SH-SY5Y (cell line): ENCODE measurements around the gene CCDC183.

Source experiments
- GATA2 ChIP-seq: IDR thresholded peaks from 2 replicates; pipeline ENCODE4 v1.6.1; 2011; ENCODE audit warnings: mild to moderate bottlenecking, low read depth, low read length
- GATA3 ChIP-seq: IDR thresholded peaks from 2 replicates; pipeline ENCODE4 v1.6.1; 2011; ENCODE audit warnings: low read depth, mild to moderate bottlenecking, low read length, moderate library complexity

The CCDC183 gene

GRCh38 chr9:136773386-136774044 lies 22.6 kb upstream of the CCDC183 start:
- TF ChIP-seq GATA2 (no peak), GATA3 (no peak)

- TF ChIP-seq GATA2: no peak
- TF ChIP-seq GATA3: no peak
Observed at GRCh38 chr9:136774416-136775045, 21.6 kb upstream of the CCDC183 start.

DNA sequence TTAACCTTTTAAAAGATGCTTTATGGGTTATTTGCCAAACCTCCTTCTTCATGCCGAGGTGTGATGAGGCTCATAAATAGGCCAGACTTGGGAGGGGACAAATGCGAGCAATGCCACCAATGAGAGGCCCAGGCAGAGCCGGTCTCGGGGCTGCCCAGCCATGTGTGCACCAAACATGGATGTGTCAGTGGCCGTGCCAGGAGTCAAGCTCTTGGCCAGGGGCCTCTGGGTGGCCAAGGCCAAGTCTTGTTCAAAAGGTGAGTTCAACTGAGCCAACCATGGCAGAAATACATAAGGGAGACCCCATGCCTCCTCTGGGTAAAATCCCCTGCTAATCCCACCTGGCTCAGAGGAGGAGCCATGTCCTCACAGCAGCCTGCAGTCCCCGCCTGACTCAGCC lies 20.9 kb upstream of the CCDC183 start:
- TF ChIP-seq GATA3 (no peak), GATA2 (no peak)

DNA sequence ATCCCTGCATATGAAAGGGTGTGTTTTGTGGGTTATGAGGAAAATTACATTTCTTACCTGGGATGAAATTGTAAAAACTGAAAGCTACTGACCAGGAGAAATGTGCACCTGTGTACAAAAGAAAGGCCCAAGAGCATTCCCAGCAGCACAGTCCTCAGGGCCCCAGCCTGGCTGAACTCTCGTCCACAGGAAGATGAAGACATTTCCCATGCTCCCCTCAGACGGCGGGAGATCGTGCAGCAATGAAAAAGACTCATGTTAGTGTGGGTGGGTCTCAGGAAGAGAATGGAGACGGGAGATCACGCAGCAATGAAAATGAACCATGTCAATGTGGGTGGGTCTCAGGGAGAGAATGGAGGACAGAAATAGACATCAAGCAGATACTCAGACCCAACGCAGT lies 19.2 kb upstream of the CCDC183 start:
- TF ChIP-seq GATA3 (no peak), GATA2 (no peak)

DNA sequence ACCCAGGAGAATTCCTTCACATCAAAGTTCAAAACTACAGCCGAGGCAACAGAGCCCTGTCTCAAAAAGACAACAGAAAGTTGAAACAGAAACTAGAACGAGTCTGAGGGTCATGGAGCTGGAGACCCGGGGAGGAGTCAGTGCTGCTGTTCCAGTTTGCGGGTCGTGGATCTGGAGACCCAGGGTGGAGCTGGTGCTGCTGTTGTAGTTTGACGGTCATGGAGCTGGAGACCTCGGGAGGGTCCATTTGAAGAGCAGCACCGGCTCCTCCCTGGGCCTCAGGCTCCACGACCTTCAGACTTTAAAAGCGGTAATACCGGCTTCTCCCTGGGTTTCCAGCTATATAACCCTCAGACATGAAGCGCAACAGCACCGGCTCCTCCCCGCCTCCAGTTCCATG lies 18.8 kb upstream of the CCDC183 start:
- TF ChIP-seq GATA2: no peak
- TF ChIP-seq GATA3: no peak

- no peak for TF ChIP-seq GATA2
Observed at GRCh38 chr9:136779808-136780207, 16.3 kb upstream of the CCDC183 start.

GRCh38 chr9:136782452-136782851 lies 13.7 kb upstream of the CCDC183 start:
- TF ChIP-seq GATA2 (no peak), GATA3 (no peak)

- no peak for TF ChIP-seq GATA3
Observed at GRCh38 chr9:136784249-136784996, 11.7 kb upstream of the CCDC183 start.

DNA sequence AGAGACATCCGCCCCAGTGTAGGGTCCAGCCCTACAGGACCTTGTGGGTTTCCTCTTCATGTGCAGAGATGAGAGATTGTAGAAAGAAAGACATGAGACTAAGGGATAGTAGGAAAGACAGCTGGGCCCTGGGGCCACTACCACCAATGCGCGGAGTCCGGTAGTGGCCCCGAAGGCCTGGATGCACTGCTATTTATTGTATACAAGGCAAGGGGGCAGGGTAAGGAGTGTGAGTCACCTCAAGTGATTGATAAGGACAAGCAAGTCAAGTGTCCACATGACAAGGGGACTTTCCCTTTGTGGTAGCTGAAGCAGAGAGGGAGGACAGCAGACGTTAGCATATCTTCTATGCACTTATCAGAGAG lies 11.2 kb upstream of the CCDC183 start:
- TF ChIP-seq GATA2 (no peak), GATA3 (no peak)

DNA sequence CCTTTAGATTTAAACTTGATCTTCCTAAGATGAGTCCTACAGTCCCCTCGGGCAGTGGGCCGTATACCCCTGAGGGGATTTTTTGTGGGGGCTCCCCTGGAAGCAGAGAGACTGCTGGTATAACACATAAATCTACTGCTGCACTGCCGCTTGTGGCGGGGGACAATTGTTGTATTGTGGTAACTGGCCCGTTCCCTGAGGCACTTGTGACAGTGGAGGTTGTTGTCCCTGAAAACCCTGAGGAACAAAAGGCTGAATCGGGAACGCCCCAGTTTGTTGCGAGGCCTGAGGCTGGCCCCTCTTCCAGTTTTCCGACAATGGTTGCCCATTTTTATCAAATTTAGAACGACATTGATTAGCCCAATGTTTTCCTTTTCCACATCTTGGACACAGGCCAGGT lies 9.7 kb upstream of the CCDC183 start:
- no peak for TF ChIP-seq GATA3
- no peak for TF ChIP-seq GATA2

GRCh38 chr9:136787690-136788400 lies 8.3 kb upstream of the CCDC183 start:
- TF ChIP-seq GATA2 (no peak), GATA3 (no peak)

- TF ChIP-seq GATA3 (no peak), GATA2 (no peak)
Observed at GRCh38 chr9:136789523-136789937, 6.6 kb upstream of the CCDC183 start.

DNA sequence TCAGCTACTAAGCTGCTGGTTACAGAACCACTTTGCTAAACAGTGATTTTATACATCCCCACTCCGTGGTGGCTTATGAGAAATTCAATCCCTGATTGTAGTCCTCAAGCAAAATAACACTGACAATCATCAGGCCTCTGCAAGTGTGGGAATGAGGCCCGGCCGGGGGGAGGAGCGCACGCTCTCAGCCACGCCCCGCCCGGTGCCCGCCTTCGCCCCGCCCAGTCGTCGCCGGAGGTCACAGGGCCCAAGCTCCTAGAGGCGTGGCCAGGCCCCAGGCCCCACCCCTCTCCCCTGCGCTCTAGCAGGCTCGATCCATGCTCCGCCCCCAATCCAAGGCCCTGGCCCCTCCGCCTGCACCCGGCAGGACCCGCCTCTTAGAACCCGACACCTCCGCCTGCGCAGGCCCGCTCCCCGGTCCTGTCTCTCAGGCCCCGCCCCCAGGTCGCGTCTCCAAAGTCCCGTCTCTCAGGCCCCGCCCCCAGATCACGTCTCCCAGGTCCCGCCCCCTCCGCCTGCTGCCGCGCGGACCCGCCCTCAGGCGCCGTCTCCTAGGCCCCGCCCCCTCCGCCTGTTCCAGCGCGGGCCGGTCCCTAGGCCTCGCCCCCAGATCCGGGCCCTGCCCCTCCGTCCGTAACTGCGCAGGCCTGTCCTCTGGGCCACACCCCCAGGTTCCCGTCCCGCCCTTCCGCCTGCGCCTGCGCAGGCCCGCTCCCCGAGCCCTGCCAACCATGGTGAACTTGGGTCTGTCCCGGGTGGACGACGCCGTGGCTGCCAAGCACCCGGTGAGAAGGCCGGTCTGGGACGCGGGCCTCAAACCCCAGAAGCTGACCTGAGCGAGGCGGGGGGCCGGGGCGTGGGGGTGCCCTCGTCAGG lies 5.3 kb upstream of the CCDC183 start, which contains the start of gene TMEM141:
Gene TMEM141, plus strand, starts transcription at position 705 of the 876 bp plus-strand sequence. Its CDS starts 27 bp downstream, at position 732.
- TF ChIP-seq GATA3: no peak
- TF ChIP-seq GATA2: no peak
